Testis (tissue), 2 donors: ENCODE measurements around the gene NT5C1A.

Source experiments
- POLR2A ChIP-seq: fragments of 450-650 bp; IDR thresholded peaks from one replicate; pipeline ENCODE4 v1.6.1; 2017; ENCODE audit warnings: antibody characterized with exemption, mild to moderate bottlenecking, moderate library complexity
- TF ChIP-seq, protein P1 (sequence below), 3 experiments: fragments of 450-650 bp in 2 of 3; fragments of 200-600 bp in 1 of 3; sonication (generic) in 1 of 3; IDR thresholded peaks; one replicate each; pipeline ENCODE4 v1.5.1; 2016 to 2019; ENCODE audit warnings: antibody characterized with exemption in 3 of 3, mild to moderate bottlenecking in 2 of 3, moderate library complexity in 1 of 3

DNA sequence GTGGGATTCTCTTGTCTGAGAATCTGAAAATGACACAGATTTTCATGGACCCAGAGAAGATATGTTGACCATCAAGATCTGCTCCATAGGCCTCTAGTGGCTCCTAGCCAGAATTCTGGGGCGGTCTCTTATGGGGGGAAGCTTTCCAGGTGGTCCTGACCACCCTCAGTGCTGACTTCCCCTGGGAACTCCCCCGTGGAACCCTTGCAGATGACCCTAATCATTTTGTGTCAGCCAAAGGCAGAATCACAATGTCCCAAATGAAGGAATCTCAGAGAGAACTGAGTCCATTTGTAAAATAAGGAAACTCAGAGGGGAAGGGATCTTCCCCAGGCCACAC lies 36.1 kb downstream of the NT5C1A start:
- TF ChIP-seq, protein P1, sequence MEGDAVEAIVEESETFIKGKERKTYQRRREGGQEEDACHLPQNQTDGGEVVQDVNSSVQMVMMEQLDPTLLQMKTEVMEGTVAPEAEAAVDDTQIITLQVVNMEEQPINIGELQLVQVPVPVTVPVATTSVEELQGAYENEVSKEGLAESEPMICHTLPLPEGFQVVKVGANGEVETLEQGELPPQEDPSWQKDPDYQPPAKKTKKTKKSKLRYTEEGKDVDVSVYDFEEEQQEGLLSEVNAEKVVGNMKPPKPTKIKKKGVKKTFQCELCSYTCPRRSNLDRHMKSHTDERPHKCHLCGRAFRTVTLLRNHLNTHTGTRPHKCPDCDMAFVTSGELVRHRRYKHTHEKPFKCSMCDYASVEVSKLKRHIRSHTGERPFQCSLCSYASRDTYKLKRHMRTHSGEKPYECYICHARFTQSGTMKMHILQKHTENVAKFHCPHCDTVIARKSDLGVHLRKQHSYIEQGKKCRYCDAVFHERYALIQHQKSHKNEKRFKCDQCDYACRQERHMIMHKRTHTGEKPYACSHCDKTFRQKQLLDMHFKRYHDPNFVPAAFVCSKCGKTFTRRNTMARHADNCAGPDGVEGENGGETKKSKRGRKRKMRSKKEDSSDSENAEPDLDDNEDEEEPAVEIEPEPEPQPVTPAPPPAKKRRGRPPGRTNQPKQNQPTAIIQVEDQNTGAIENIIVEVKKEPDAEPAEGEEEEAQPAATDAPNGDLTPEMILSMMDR (IDR thresholded peaks at IDR 0.05), result no peak
- no peak for TF ChIP-seq POLR2A
